GM12892 (cell line): Measurements from ENCODE around the gene CCDC102A.

Experiments
- POLR2A ChIP-seq: IDR thresholded peaks from 2 replicates; pipeline ENCODE4 v1.6.1; 2011; ENCODE audit warnings: low read depth, low read length, control low read depth
- POLR2AphosphoS5 ChIP-seq: IDR thresholded peaks from 2 replicates; pipeline ENCODE4 v1.6.1; 2011; ENCODE audit warnings: low read depth, low read length, control low read depth

DNA sequence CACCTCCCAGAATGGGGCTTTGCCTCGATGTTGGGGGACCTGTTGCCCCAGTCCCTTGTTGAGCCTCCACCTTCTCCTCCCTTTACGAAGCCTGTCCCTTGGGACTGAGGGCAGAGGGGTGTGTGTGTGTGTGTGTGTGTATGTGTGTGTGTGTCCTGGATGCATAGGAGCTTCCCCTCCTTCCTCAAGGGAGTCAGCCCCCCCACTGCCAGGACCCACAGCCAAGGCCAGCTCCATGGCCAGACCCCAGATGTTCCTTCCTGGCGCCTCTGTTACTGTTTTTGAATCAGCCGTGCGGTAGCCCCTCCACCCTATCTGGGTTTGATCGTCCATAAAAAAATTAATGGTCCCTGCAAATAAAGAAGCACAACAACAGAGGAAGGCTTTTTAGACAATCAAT lies 32.4 kb downstream of the CCDC102A start:
- TF ChIP-seq POLR2AphosphoS5 (no peak), POLR2A (no peak)
